ENCODE measurements around the gene HIBCH. TPM values are rescaled to one million over a fixed set of nuclear protein-coding genes. Genes with fewer than 3 reads are reported as not detected.
"Not testable (repeated sequence)": the region's sequence is repeated elsewhere in the genome, so short reads cannot be mapped to it uniquely, and the experiment has no call there.

The HIBCH gene
- total and polyA plus RNA-seq, 5 donors: 25.2 to 48.5 (median 36.8) TPM

DNA sequence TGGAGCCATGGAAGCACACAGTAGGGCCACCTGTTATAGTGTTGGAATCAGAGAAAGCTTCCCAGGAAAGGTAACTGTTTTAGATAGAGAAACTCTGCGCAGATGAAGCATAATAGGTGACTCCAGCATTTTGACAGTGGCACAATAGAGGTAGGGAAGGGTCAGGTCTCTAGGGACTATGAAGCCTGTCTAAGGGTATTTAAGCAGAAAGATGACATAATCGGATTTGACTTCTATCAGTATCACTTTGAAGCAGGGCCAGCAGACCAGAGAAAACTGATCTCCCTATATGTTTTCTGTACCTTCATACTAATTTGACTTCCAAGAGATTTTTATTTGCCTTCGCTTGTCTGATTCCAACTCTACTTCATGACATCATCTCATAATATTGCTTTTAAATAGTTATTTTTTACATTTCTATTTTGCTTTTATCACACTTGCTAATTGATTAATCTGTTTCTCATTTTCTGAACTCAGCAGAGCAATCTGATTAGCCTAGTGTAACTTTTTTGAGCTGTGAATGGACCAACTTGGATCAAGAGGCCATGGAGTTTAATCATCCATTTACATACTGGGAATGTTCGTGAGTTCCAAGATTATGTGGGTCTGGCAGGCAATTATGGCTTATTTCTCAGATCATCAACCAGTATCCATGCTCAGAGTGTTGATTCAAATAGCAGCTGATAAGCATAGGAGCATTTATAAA is 8.4 kb upstream of the HIBCH start:
- ATAC-seq (no peak), DNase-seq (no peak)
- 76% methylated on average over 4 of the region's 4 CpGs for WGBS
- Histone ChIP-seq H3K4me1 (ENCODE audit: control insufficient read depth, insufficient read depth, low read length) (no peaks in the 10 kb centered on the region), H3K9me3 (ENCODE audit: control insufficient read depth, low read length) (no peaks in the 10 kb centered on the region), H3K27me3 (ENCODE audit: control insufficient read depth, insufficient read depth) (no peaks in the 10 kb centered on the region), H3K4me3 (ENCODE audit: low read length) (no peak overlapping the region), H3K27ac (ENCODE audit: low read length) (no peak overlapping the region)
- intact Hi-C loops (cut with DNase I): loop anchor here in 1 of 4 donors (5.0 kb wide), 1 partner anchor 44 kb away; no protein-coding TSS in a partner anchor

DNA sequence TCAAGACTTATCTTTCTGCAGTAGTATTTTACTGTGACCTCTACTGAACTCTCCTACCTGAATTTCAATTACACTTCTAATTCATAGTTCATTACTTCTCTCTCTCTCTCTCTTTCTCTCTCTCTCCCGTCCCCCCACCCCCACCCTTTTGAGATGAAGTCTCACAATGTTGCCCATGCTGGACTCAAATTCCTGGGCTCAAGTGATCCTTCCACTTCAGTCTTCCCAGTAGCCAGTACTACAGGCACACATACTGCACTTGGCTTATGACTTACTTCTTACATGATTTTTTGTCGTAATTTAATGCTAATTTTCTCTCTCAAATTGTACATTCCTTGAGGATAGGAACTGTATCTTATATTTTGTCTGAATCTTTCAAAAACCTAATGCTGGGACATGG is 6.0 kb upstream of the HIBCH start:
- intact Hi-C loops (cut with DNase I): loop anchor here in 1 of 4 donors (5.0 kb wide), 1 partner anchor 47 kb away; no protein-coding TSS in a partner anchor
- 72% methylated on average over 2 of the region's 2 CpGs for WGBS

DNA sequence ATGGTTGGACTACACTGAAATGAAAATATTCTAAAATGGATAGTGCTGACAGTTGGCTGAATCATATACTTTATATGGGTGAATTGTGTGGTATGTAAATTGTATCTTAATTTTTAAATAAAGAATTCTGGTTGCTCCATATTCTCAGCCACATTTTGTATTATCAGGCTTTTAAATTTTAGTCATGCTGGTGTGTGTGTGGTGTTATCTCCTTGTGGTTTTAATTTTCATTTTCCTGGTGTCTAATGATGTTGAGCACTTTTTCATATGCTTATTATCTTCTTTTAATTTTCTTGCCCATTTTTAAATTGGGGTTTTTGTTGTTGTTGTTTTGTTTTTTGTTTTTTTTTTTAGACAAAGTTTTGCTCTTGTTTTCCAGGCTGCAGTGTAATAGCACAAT is 3.8 kb upstream of the HIBCH start:
- intact Hi-C loops (cut with DNase I): no loop called here

More for the DNA sequence above, 6.0 kb upstream of the HIBCH start:
- no peak overlapping the region for H3K27ac ChIP-seq (ENCODE audit: low read length)
- DNase-seq: no peak
- H3K4me1 ChIP-seq (ENCODE audit: control insufficient read depth, insufficient read depth, low read length): no peaks in the 10 kb centered on the region
- no peaks in the 10 kb centered on the region for H3K27me3 ChIP-seq (ENCODE audit: control insufficient read depth, insufficient read depth)
- ATAC-seq: no peak
- no peaks in the 10 kb centered on the region for H3K9me3 ChIP-seq (ENCODE audit: control insufficient read depth, low read length)
- no peak overlapping the region for H3K4me3 ChIP-seq (ENCODE audit: low read length)

DNA sequence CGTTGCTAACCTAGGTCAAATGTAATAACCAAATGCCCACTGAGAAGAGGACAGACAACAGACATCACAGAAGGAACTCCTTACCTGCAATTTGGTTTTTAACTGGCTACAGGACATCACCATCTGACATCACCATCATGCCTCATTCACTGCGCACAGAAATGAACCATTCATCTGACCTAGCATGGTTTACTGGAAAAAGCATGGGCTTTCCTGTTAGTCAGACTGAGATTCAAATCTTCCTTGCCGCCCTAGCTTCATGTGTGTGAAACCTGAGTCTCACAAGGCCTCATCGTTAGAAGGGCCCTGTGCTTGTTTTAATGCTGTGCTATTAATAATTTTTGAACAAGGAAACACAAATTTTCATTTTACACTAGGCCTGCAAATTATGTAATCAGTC is 1.1 kb upstream of the HIBCH start:
- H3K4me1 ChIP-seq (ENCODE audit: control insufficient read depth, insufficient read depth, low read length): peaks cover 5% of the 10 kb centered on the region
- no peak overlapping the region for H3K4me3 ChIP-seq (ENCODE audit: low read length)
- no peak overlapping the region for H3K27ac ChIP-seq (ENCODE audit: low read length)
- ATAC-seq: no peak
- intact Hi-C loops (cut with DNase I): no loop called here
- 87% methylated on average over 4 of the region's 4 CpGs for WGBS
- no peak for DNase-seq
- no peaks in the 10 kb centered on the region for H3K27me3 ChIP-seq (ENCODE audit: control insufficient read depth, insufficient read depth)
- H3K9me3 ChIP-seq (ENCODE audit: control insufficient read depth, low read length): no peaks in the 10 kb centered on the region

More for the DNA sequence above, 3.8 kb upstream of the HIBCH start:
- no peak overlapping the region for H3K27ac ChIP-seq (ENCODE audit: low read length)
- peaks cover under 1% of the 10 kb centered on the region for H3K4me1 ChIP-seq (ENCODE audit: control insufficient read depth, insufficient read depth, low read length)
- no peaks in the 10 kb centered on the region for H3K9me3 ChIP-seq (ENCODE audit: control insufficient read depth, low read length)
- ATAC-seq (no peak), DNase-seq (no peak)
- H3K27me3 ChIP-seq (ENCODE audit: control insufficient read depth, insufficient read depth): no peaks in the 10 kb centered on the region
- no peak overlapping the region for H3K4me3 ChIP-seq (ENCODE audit: low read length)

DNA sequence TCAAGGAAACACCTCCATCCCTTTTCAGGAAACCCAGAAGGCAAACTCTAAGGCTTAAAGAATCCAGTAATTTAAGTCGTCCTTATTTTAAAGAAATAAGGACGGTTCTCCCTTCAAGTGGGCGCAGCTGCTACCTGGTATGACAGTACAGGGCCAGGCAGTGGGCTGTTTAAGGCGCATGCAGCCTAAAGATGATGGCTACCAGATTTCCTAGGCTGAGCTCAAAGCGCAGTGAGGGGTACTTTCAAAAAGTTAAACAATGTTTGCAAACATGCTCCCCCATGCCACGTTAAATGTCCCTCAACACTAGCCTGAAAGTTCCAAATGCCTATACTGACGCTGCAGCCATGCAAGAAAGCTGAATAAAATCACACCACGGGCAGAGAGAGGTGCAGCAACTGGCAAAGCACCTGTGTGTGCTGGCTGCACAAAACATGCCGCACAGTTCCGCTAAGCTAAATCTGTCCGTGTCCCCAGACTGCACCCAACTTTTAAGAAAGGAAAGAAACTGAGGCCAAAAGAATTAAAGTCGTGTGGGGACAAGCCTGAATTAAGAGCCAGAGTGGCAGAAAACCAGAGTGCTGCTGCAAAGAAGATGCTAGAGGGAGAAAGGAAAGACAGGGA is 583 bp downstream of the HIBCH start:
- peak overlapping the region; percentile 80 for H3K27ac ChIP-seq (ENCODE audit: low read length)
- no peaks in the 10 kb centered on the region for H3K27me3 ChIP-seq (ENCODE audit: control insufficient read depth, insufficient read depth)
- no peaks in the 10 kb centered on the region for H3K9me3 ChIP-seq (ENCODE audit: control insufficient read depth, low read length)
- WGBS: 4% methylated on average over 12 of the region's 12 CpGs
- ATAC-seq: peak; percentile 12 to 23
- peak in 1 of 3 donors; percentile 36 for DNase-seq
- intact Hi-C loops (cut with DNase I): no loop called here
- peaks cover 5% of the 10 kb centered on the region for H3K4me1 ChIP-seq (ENCODE audit: control insufficient read depth, insufficient read depth, low read length)
- peak overlapping the region; percentile 92 for H3K4me3 ChIP-seq (ENCODE audit: low read length)

DNA sequence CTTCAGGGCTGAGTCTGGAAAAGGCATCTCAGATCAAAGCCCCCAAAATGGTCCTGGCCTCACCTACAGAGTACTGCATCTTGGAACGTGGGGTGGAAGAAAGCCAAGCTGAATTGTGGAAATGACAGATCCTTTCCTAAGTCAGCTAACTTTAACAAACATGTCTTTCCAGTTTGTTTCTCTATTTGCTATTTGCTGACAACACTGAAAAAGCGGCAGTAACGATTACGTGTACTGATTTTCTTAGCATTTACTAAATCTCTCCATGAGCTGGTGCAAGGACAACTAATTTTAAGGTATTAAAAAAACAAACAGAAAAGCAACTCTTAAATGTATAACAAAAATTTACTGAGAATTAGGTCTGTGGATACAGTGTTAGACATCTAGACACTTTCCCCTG is 1.1 kb downstream of the HIBCH start:
- Histone ChIP-seq H3K27me3 (ENCODE audit: control insufficient read depth, insufficient read depth) (no peaks in the 10 kb centered on the region), H3K27ac (ENCODE audit: low read length) (peak overlapping the region; percentile 48), H3K9me3 (ENCODE audit: control insufficient read depth, low read length) (no peaks in the 10 kb centered on the region), H3K4me3 (ENCODE audit: low read length) (peak overlapping the region; percentile 92), H3K4me1 (ENCODE audit: control insufficient read depth, insufficient read depth, low read length) (peaks cover 5% of the 10 kb centered on the region)
- intact Hi-C loops (cut with DNase I): no loop called here
- WGBS: 41% methylated on average over 4 of the region's 4 CpGs
- DNase-seq: no peak
- ATAC-seq: no peak

DNA sequence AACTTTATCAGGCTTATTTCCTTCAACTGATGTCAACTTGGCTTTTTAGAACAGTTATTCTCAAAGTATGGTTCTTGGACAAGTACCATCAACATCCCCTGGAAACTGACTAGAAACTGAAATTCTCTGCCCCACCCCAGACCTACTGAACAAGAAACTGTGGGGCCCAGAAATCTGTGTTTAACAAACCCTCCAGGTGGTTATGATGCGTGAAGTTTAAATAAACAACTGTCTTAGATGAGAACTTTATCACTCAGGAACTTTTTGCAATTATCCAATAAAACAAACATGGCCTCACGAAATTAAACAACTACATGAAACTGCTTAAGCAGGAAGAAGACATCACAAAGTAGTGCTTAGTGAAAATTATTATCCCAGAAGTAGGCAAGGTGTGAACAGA is 4.4 kb downstream of the HIBCH start:
- no peak for DNase-seq
- 89% methylated on average over 2 of the region's 2 CpGs for WGBS
- H3K27ac ChIP-seq (ENCODE audit: low read length): no peak overlapping the region
- H3K4me3 ChIP-seq (ENCODE audit: low read length): no peak overlapping the region
- H3K9me3 ChIP-seq (ENCODE audit: control insufficient read depth, low read length): no peaks in the 10 kb centered on the region
- no peak for ATAC-seq
- H3K4me1 ChIP-seq (ENCODE audit: control insufficient read depth, insufficient read depth, low read length): peaks cover 5% of the 10 kb centered on the region
- intact Hi-C loops (cut with DNase I): no loop called here
- no peaks in the 10 kb centered on the region for H3K27me3 ChIP-seq (ENCODE audit: control insufficient read depth, insufficient read depth)

DNA sequence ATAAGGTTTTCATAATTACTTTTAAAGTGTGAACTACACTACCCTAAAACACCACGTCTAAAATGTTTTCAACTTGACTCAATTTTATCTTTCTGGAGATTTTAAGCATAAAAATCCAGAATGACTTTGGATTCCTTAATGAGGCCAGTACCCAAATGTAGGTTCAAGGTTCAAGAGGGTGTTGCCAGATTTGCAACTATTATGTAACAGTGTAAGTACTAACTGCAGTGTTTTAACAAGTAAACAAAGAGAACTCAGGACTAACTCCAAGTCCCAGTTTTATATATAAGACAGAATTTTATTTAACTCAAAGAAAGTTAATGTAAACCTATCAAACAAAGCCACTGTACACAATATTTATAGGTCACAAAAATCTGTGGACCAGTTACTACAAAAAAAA is 5.7 kb downstream of the HIBCH start:
- no peak for DNase-seq
- Histone ChIP-seq H3K9me3 (ENCODE audit: control insufficient read depth, low read length) (no peaks in the 10 kb centered on the region), H3K27me3 (ENCODE audit: control insufficient read depth, insufficient read depth) (no peaks in the 10 kb centered on the region), H3K4me3 (ENCODE audit: low read length) (no peak overlapping the region), H3K4me1 (ENCODE audit: control insufficient read depth, insufficient read depth, low read length) (peaks cover 5% of the 10 kb centered on the region), H3K27ac (ENCODE audit: low read length) (no peak overlapping the region)
- 47% methylated on average over 1 of the region's 1 CpG for WGBS
- intact Hi-C loops (cut with DNase I): no loop called here
- no peak for ATAC-seq

DNA sequence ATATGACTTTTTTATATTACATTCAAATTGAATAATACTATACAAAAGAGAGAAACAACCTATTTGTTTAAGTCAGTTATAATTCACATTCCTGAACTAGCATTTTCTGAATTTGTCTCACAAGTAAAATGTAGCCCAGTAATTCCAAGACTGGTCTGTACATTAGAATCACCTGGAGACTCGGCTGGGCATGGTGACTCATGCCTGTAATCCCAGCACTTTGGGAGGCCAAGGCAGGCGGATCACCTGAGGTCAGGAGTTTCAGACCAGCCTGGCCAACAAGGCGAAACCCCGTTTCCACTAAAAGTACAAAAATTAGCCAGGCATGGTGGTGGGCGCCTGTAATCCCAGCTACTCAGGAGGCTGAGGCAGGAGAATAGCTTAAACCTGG is 7.0 kb downstream of the HIBCH start:
- 95% methylated on average over 5 of the region's 5 CpGs for WGBS
- H3K27ac ChIP-seq (ENCODE audit: low read length); DNase-seq; ATAC-seq; H3K4me1 ChIP-seq (ENCODE audit: control insufficient read depth, insufficient read depth, low read length); H3K27me3 ChIP-seq (ENCODE audit: control insufficient read depth, insufficient read depth); intact Hi-C loops (cut with DNase I); H3K4me3 ChIP-seq (ENCODE audit: low read length); H3K9me3 ChIP-seq (ENCODE audit: control insufficient read depth, low read length): not testable (repeated sequence)

DNA sequence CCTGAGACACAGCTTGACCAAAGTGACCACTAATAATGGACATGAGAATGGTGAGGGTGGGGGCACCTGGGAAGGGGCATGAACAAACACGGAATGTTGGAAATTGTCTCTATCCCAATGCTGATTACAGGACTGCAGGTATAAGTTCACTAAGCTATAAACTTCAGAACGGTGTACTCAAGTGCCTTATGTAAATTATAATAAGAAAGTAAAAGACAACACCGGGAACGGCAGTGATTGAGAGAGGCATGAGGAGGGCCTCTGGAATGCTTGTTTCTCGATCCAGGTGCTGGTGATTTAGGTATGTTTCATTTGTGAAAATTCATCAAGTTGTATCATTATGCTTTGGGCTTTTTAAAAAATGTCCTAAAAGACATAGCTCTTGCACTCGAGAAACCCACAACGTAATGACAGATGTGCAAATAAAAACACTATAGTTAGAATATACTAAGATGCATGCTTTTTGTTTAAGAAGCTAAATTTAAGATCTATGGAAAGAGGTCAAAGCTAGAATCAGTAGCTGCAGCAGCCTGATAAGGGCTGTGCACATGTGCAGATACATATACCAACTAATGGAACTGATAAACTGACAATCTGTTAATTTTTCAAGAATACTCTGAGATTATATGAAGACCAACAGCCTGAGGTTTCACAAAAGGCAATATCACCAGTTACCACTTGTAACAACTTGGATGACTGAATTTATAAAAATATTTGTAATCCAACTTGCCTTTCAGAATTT is 7.6 kb downstream of the HIBCH start:
- intact Hi-C loops (cut with DNase I): no loop called here
- 90% methylated on average over 7 of the region's 7 CpGs for WGBS

DNA sequence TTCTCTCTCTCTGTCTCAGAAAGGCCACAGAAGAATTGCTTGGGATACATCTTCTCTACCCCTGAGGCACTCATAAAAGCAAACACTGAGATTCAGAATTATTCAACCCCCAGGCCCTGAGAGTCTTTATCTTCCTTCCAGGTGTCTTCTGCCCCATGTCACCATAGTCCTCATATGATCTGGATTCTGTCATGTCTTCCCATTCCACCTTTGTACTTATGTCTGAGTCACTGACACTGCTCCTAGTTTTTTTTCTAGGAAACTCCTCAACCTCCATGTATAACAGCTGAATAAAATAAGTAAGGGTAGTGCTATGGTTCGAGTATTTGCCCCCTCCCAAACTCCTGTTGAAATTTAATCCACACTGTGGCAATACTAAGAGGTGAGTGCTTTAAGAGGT is 11.6 kb downstream of the HIBCH start:
- Histone ChIP-seq H3K4me1 (ENCODE audit: control insufficient read depth, insufficient read depth, low read length) (no peaks in the 10 kb centered on the region), H3K27ac (ENCODE audit: low read length) (no peak overlapping the region), H3K27me3 (ENCODE audit: control insufficient read depth, insufficient read depth) (no peaks in the 10 kb centered on the region), H3K4me3 (ENCODE audit: low read length) (no peak overlapping the region), H3K9me3 (ENCODE audit: control insufficient read depth, low read length) (no peaks in the 10 kb centered on the region)
- ATAC-seq (no peak), DNase-seq (no peak)
- 96% methylated on average over 1 of the region's 1 CpG for WGBS
- intact Hi-C loops (cut with DNase I): loop anchor here in 1 of 4 donors (10.0 kb wide), 1 partner anchor 223 kb away; no protein-coding TSS in a partner anchor

More for the DNA sequence above, 7.6 kb downstream of the HIBCH start:
- H3K4me3 ChIP-seq (ENCODE audit: low read length): no peak overlapping the region
- no peaks in the 10 kb centered on the region for H3K9me3 ChIP-seq (ENCODE audit: control insufficient read depth, low read length)
- no peaks in the 10 kb centered on the region for H3K27me3 ChIP-seq (ENCODE audit: control insufficient read depth, insufficient read depth)
- no peak overlapping the region for H3K27ac ChIP-seq (ENCODE audit: low read length)
- no peaks in the 10 kb centered on the region for H3K4me1 ChIP-seq (ENCODE audit: control insufficient read depth, insufficient read depth, low read length)
- DNase-seq (no peak), ATAC-seq (no peak)

All from right cardiac atrium (tissue), 5 donors.